Heart right ventricle (tissue), 16 donors: ENCODE measurements around the gene AFMID. TPM values are rescaled to one million over a fixed set of nuclear protein-coding genes. Genes with fewer than 3 reads are reported as not detected.

ENCODE experiments used
- ATAC-seq, 8 donors: fragments of 200-7000 bp; cut with Tn5 transposase; one replicate each; pipeline ENCODE4 v1.9.1; 2020; ENCODE audit warnings: mild to moderate bottlenecking in 8 of 8, moderate library complexity in 8 of 8, moderate number of reproducible peaks in 1 of 8
- DNase-seq, 2 donors: peaks; one replicate each; pipeline ENCODE4 v3.0.0-alpha.2; 2020
- H3K27ac ChIP-seq, 10 donors: fragments of 200-600 bp; sonication (generic) in 2 of 10; one replicate each; pipeline versions ENCODE4 v1.5.0 to v1.8.0; 2020 to 2022; ENCODE audit warnings: mild to moderate bottlenecking in 3 of 10
- H3K27me3 ChIP-seq, 7 donors: fragments of 200-600 bp; one replicate each; pipeline ENCODE4 v1.8.0; 2021 to 2022; ENCODE audit warnings: mild to moderate bottlenecking in 2 of 7
- H3K36me3 ChIP-seq, 9 donors: fragments of 200-600 bp; sonication (generic) in 1 of 9; one replicate each; pipeline versions ENCODE4 v1.5.0 to v1.8.0; 2020 to 2022; ENCODE audit warnings: mild to moderate bottlenecking in 2 of 9
- H3K4me1 ChIP-seq, 9 donors: fragments of 200-600 bp; sonication (generic) in 1 of 9; one replicate each; pipeline versions ENCODE4 v1.5.0 to v1.8.0; 2020 to 2022; ENCODE audit warnings: mild to moderate bottlenecking in 4 of 9
- H3K4me3 ChIP-seq, 10 donors: fragments of 200-600 bp; sonication (generic) in 2 of 10; one replicate each; pipeline versions ENCODE4 v1.5.0 to v1.8.0; 2020 to 2022; ENCODE audit warnings: mild to moderate bottlenecking in 7 of 10, moderate library complexity in 2 of 10
- H3K9me3 ChIP-seq, 11 donors: fragments of 200-600 bp in 10 of 11; sonication (generic) in 2 of 11; one replicate each; pipeline versions ENCODE4 v1.5.0 to v1.8.0; 2013 to 2022; ENCODE audit warnings: mild to moderate bottlenecking in 2 of 11, control low read depth in 1 of 11, moderate library complexity in 1 of 11
- CTCF ChIP-seq, 9 donors: fragments of 200-600 bp; sonication (generic) in 2 of 9; IDR thresholded peaks; one replicate each; pipeline versions ENCODE4 v1.5.0 to v1.8.0; 2021 to 2022; ENCODE audit warnings: antibody characterized with exemption in 9 of 9, mild to moderate bottlenecking in 5 of 9, moderate library complexity in 1 of 9
- WGBS, 2 donors: extraction: QIAGEN DNeasy Blood & Tissue Kit; methylation state at CpG; one replicate each; pipeline ENCODE4 v1.1.7; 2013; ENCODE audit warnings: inconsistent platforms in 1 of 2; 5-methylcytosine and 5-hydroxymethylcytosine counted together
- intact Hi-C, 10 donors: fragments of 100-400 bp; cut with DNase I; formaldehyde crosslinking; loops; one replicate each; pipeline versions ENCODE4 v1.11.1 to v1.14.2; 2022
- polyA plus RNA-seq, 2 donors: library from polyadenylated mRNA; stranded (reverse); fragments of 200-250 nt; gene quantifications; one replicate each; pipeline ENCODE4 v1.2.3, GENCODE V29; 2013
- total RNA-seq, 10 donors: library from RNA; stranded (reverse); fragmentation: NEBNext Ultra II Directional in 3 of 10; extraction: Animal tissue kit (Norgen Biotek cat#: 25700) in 3 of 10; gene quantifications; one replicate each; pipeline versions ENCODE4 v1.2.1 to v1.2.4, GENCODE V29; 2021 to 2023
- donor health status: Arrhythmogenic right ventricular cardiomyopathy.
- donor health status: ischemic (EF 13 %, LVEDD 7.1; RV severe dilation, severe dysfunction).
- donor health status: healthy with polysubstance abuse.
- donor health status: DM: no; HTN: yes; CAD: no.
- donor health status: DM: no; HTN: no; CAD: no.
- donor health status: ischemic (EF 25% LVEDD 6.9; RV normal size, moderate dysfunction).
- donor health status: ischemic (EF 25% LVEDD 5.7; RV mildly dilated, moderate dysfunction).
- donor health status: healthy.
- donor health status: DM: yes; HTN: yes; CAD: no.
- donor health status: Ischemic cardiomyopathy.
- donor health status: ischemic (EF 35%, LVEDD 5.7; RV mildly dilated, moderate dysfunction).
- donor health status: nonischemic (EF 11% LVEDD 7.7; RV severe dilation, severe dysfunction).
- donor health status: DM: yes; HTN: yes; CAD: no.
- donor health status: PGD.
- donor health status: ischemic (EF 29% LVEDD 5.4; RV normal size, mild dysfunction).
- donor health status: nonischemic (EF 23%, LVEDD 6.1; RV moderate dilation, normal function).

The AFMID gene
- total and polyA plus RNA-seq, 12 donors = 13.0 to 42.4 (median 28.2) TPM

- 94 to 96% methylated on average over 20 of the region's 20 CpGs for WGBS, 2 donors
- Histone ChIP-seq H3K36me3 (no peaks in the 10 kb centered on the region), H3K27me3 (peaks cover 9 to 18% (median 17%) of the 10 kb centered on the region in 7 donors), H3K4me3 (no peak overlapping the region), H3K9me3 (no peaks in the 10 kb centered on the region), H3K4me1 (peaks cover 0 to 13% (median 5%) of the 10 kb centered on the region in 9 donors), H3K27ac (no peak overlapping the region)
- intact Hi-C loops = no loop called here
- DNase-seq = no peak
- ATAC-seq = no peak
- TF ChIP-seq CTCF (IDR thresholded peaks at IDR 0.05) = no peak
Observed at GRCh38 chr17:78236362-78237127, 49.4 kb downstream of the AFMID start.

- no peak for DNase-seq
Observed at GRCh38 chr17:78237401-78238012, 50.3 kb downstream of the AFMID start.

GRCh38 chr17:78238823-78239488, 51.8 kb downstream of the AFMID start:
- DNase-seq = no peak
- H3K4me3 ChIP-seq = no peak overlapping the region
- no peak for TF ChIP-seq CTCF (IDR thresholded peaks at IDR 0.05)
- no peak for ATAC-seq
- H3K9me3 ChIP-seq = no peaks in the 10 kb centered on the region
- WGBS, 2 donors = 86 to 88% methylated on average over 20 of the region's 20 CpGs
- H3K36me3 ChIP-seq = no peaks in the 10 kb centered on the region
- H3K27me3 ChIP-seq = no peaks in the 10 kb centered on the region
- H3K4me1 ChIP-seq = peaks cover 0 to 12% (median 5%) of the 10 kb centered on the region in 9 donors
- intact Hi-C loops = no loop called here
- no peak overlapping the region for H3K27ac ChIP-seq

More at GRCh38 chr17:78237401-78238012, 50.3 kb downstream of the AFMID start:
- Histone ChIP-seq H3K36me3 (no peaks in the 10 kb centered on the region), H3K4me1 (peaks cover 0 to 12% (median 5%) of the 10 kb centered on the region in 9 donors), H3K4me3 (no peak overlapping the region), H3K9me3 (no peaks in the 10 kb centered on the region), H3K27me3 (peaks cover 2 to 11% (median 8%) of the 10 kb centered on the region in 7 donors), H3K27ac (no peak overlapping the region)
- 69 to 73% methylated on average over 11 of the region's 11 CpGs for WGBS, 2 donors
- no peak for TF ChIP-seq CTCF (IDR thresholded peaks at IDR 0.05)
- intact Hi-C loops = no loop called here
- no peak for ATAC-seq

GRCh38 chr17:78239489-78239931, 52.3 kb downstream of the AFMID start:
- Histone ChIP-seq H3K9me3 (no peaks in the 10 kb centered on the region), H3K27me3 (no peaks in the 10 kb centered on the region), H3K4me1 (peaks cover 0 to 10% (median 4%) of the 10 kb centered on the region in 9 donors), H3K36me3 (no peaks in the 10 kb centered on the region), H3K4me3 (no peak overlapping the region), H3K27ac (no peak overlapping the region)
- intact Hi-C loops = no loop called here
- 92 to 95% methylated on average over 9 of the region's 9 CpGs for WGBS, 2 donors
- ATAC-seq = no peak
- no peak for TF ChIP-seq CTCF (IDR thresholded peaks at IDR 0.05)
- DNase-seq = no peak
